Astrocyte of the spinal cord (primary cell): ENCODE results near the gene LAT.
"Not testable (repeated sequence)": the region's sequence is repeated elsewhere in the genome, so short reads cannot be mapped to it uniquely, and the experiment has no call there.

ENCODE experiments used
- DNase-seq: peaks from one replicate; pipeline ENCODE4 v3.0.0; 2011; ENCODE audit warnings: low read depth, low spot score
- H3K4me3 ChIP-seq: 2 replicates; pipeline ENCODE4 v1.5.1; 2011; ENCODE audit warnings: low read depth, mild to moderate bottlenecking, low read length, moderate library complexity
- in situ Hi-C: cut with HindIII; loops from 2 replicates; pipeline ENCODE4 v1.10.0; 2017; ENCODE audit warnings: low sequenced_read_pairs
- TF ChIP-seq, protein P1 (sequence below): IDR thresholded peaks from 2 replicates; pipeline ENCODE4 v1.5.1; 2012; ENCODE audit warnings: low read depth, mild to moderate bottlenecking, low read length, inconsistent platforms

The LAT gene

DNA sequence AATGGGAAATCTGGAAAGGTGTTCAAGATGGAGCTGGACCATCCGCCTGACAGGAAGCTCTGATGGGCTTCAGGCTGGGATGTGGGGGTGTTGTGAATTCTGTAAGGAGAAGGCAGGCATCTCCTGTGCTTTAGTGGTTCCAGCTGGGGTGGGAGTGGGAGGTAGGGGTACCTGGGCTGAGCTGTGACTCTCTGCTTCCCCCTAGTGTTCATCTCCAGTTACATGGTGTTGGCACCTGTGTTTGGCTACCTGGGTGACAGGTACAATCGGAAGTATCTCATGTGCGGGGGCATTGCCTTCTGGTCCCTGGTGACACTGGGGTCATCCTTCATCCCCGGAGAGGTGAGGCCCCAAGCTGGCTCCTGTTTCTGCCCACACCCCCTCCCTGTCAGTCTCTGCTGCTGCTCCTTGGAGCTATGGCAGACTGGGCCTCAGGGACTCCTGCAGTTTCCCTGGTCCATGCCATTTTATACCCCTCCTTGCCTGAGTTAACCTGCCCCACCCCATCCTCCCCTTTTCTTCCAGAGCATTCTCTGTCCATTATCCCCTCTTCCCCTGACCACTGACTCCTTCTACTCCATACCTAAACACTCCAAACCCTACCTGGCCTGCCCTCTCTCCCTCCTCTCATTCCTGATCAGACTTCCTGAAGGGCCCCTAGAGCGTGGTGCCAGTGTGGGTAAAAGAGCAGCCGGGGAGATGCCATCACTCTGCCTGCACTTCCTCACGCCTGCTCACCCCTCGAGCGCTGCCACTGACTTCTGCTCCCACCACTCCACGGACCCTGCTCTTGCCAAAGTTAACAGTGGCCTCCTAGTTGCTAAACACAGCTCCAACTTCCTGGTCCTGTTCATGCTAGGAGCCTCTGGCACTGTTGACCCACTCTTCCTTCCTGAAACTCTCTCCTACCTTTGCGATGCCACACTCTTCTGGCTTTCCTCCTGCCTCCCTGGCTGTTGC is 6.9 kb upstream of the LAT start:
- TF ChIP-seq, protein P1, sequence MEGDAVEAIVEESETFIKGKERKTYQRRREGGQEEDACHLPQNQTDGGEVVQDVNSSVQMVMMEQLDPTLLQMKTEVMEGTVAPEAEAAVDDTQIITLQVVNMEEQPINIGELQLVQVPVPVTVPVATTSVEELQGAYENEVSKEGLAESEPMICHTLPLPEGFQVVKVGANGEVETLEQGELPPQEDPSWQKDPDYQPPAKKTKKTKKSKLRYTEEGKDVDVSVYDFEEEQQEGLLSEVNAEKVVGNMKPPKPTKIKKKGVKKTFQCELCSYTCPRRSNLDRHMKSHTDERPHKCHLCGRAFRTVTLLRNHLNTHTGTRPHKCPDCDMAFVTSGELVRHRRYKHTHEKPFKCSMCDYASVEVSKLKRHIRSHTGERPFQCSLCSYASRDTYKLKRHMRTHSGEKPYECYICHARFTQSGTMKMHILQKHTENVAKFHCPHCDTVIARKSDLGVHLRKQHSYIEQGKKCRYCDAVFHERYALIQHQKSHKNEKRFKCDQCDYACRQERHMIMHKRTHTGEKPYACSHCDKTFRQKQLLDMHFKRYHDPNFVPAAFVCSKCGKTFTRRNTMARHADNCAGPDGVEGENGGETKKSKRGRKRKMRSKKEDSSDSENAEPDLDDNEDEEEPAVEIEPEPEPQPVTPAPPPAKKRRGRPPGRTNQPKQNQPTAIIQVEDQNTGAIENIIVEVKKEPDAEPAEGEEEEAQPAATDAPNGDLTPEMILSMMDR = peak; percentile 38
- no peak overlapping the region for H3K4me3 ChIP-seq
- no peak for DNase-seq
- in situ Hi-C loops = no loop called here

DNA sequence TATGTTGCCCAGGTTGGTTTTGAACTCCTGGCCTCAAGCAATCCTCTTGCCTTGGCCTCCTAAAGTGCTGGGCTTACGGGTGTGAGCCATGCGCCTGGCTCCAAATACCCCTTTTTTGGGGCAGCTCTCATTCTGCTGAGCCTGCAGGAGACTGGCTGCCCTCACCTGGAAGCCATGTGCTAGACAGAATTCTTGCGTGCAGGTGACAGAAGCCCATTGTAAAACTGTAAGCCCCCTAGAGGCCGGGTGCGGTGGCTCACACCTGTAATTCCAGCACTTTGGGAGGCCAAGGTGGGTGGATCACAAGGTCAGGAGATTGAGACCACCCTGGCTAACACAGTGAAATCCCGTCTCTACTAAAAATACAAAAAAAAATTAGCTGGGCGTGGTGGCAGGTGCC is 4.5 kb upstream of the LAT start:
- H3K4me3 ChIP-seq, in situ Hi-C loops, DNase-seq: not testable (repeated sequence)

DNA sequence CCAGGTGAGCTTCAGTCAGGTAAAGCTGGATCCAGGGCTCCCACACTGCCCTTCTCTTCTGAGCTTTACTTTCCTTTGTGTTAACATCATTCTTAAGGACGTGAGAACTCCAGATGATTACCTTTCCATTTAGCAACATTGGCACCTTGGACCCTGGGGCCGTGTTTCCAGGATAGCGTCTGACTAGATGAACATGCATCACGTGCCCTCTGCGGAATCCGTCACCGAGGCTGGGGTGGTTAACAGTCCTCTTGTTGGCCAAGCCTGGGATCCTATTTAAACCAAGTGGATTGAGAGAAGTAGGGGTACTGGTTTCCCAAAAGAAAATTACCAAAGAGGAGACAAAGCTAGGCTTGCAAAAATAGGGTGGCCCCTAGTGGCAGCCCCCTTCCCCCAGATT is 3.9 kb upstream of the LAT start:
- TF ChIP-seq, protein P1 = no peak
- in situ Hi-C loops = no loop called here

DNA sequence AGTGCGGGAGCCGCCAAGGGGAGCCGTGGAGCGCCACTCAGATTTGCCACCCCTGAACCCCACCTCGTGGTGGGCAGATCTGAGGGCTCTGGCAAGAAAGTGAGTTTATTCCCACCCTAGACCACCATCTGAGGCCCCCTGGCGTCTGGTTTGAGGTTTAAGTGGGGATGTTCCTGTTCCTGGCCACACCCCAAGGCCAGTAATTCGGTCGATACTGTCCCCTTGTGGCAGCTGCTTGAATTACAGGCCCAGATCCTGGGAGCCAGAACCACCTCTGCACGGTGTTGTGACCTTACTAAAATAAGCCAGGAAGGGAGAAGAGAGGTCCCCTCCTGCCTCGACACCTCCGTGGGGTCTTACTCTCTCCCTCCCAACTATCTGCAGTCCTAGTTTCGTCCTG is 3.3 kb upstream of the LAT start:
- DNase-seq = no peak
- no peak overlapping the region for H3K4me3 ChIP-seq
- TF ChIP-seq, protein P1 = peak; percentile 70
- in situ Hi-C loops = no loop called here

More for the DNA sequence above, 3.9 kb upstream of the LAT start:
- no peak overlapping the region for H3K4me3 ChIP-seq
- DNase-seq = no peak

DNA sequence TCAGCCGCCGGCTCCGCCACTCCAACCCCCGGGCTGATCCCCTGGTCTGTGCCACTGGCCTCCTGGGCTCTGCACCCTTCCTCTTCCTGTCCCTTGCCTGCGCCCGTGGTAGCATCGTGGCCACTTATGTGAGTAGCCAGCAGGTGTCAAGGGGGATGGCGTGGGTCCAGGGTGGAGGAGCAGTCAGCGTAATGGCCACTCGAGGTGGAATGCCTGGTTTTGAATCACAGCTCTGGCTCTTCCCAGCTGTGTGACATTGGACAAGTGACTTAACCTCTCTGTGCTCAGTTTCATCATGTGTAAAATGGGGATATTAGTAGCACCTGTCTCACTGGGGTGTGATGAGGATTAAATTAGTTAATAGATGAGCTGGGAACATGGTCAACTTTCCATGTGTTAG is 2.4 kb upstream of the LAT start:
- H3K4me3 ChIP-seq = no peak overlapping the region
- DNase-seq = no peak
- TF ChIP-seq, protein P1 = no peak
- in situ Hi-C loops = no loop called here

DNA sequence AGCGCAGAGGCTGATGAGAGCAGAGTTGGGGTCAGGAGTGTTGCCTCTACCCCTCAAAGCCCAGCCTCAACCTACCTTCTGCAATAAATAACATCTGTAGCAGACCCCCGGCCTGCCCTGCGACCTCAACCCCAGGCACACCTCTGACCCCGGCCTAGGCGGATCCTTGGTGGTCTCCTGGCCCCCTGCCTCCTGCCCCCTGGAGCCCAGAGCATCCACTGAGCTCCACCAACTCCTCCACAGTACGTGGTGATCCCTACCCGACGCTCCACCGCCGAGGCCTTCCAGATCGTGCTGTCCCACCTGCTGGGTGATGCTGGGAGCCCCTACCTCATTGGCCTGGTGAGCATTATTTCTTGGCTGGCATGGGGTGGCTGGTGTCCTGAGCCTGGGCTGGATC is 1.9 kb upstream of the LAT start:
- TF ChIP-seq, protein P1 = no peak
- no peak overlapping the region for H3K4me3 ChIP-seq
- in situ Hi-C loops = no loop called here
- no peak for DNase-seq

- no peak overlapping the region for H3K4me3 ChIP-seq
- in situ Hi-C loops = no loop called here
- TF ChIP-seq, protein P1 = no peak
- DNase-seq = no peak
These were observed 1.2 kb upstream of the LAT start for GRCh38 chr16:28983644-28984043.
